ENCODE data around the gene NRXN3. TPM values are rescaled to one million over a fixed set of nuclear protein-coding genes. Genes with fewer than 3 reads are reported as not detected.

The NRXN3 gene
- total and polyA plus RNA-seq, 2 experiments from 2014 or later: 0.08 to 0.11 TPM

GRCh38 chr14:79805636-79806035 lies 1635.5 kb downstream of the NRXN3 start:
- Histone ChIP-seq H3K9ac (no peak overlapping the region), H3K4me2 (ENCODE audit: unreplicated experiment) (no peak overlapping the region), H3K27ac (no peak overlapping the region), H3K27me3 (replicated peaks; ENCODE audit: insufficient read depth) (no peaks in the 10 kb centered on the region), H3K9me3 (ENCODE audit: low read depth) (no peaks in the 10 kb centered on the region), H3F3A (ENCODE audit: insufficient read depth) (no peaks in the 10 kb centered on the region), H3K4me3 (no peak overlapping the region), H2AFZ (no peak overlapping the region), H4K20me1 (ENCODE audit: insufficient read depth) (no peaks in the 10 kb centered on the region), H3K9me2 (ENCODE audit: insufficient read depth) (no peaks in the 10 kb centered on the region), H3K79me2 (ENCODE audit: insufficient read depth) (no peaks in the 10 kb centered on the region), H3K36me3 (ENCODE audit: low read depth) (no peaks in the 10 kb centered on the region), H3K4me1 (ENCODE audit: insufficient read depth) (no peaks in the 10 kb centered on the region)
- no peak for TF ChIP-seq EZH2 (IDR thresholded peaks at IDR 0.05; ENCODE audit: insufficient read depth, poor library complexity, severe bottlenecking)
- TF ChIP-seq EZH2phosphoT487 (IDR thresholded peaks at IDR 0.05; ENCODE audit: insufficient read depth, low read depth): no peak
- no peak for DNase-seq
- 40 to 41% methylated on average over 1 of the region's 1 CpG for WGBS, 2 experiments (ENCODE audit: low coverage in 1 of 2, low lambda C conversion rate in 2 of 2, missing lambda C conversion rate in 2 of 2)
- in situ Hi-C loops (cut with MboI): no loop called here

- Histone ChIP-seq H3K27me3 (replicated peaks; ENCODE audit: insufficient read depth) (no peaks in the 10 kb centered on the region), H3F3A (ENCODE audit: insufficient read depth) (no peaks in the 10 kb centered on the region), H3K4me2 (ENCODE audit: unreplicated experiment) (no peak overlapping the region), H3K79me2 (ENCODE audit: insufficient read depth) (no peaks in the 10 kb centered on the region), H3K4me3 (no peak overlapping the region), H4K20me1 (ENCODE audit: insufficient read depth) (no peaks in the 10 kb centered on the region), H3K4me1 (ENCODE audit: insufficient read depth) (no peaks in the 10 kb centered on the region), H2AFZ (no peak overlapping the region), H3K9me3 (ENCODE audit: low read depth) (no peaks in the 10 kb centered on the region), H3K9ac (no peak overlapping the region), H3K9me2 (ENCODE audit: insufficient read depth) (no peaks in the 10 kb centered on the region), H3K27ac (no peak overlapping the region), H3K36me3 (ENCODE audit: low read depth) (no peaks in the 10 kb centered on the region)
- TF ChIP-seq EZH2 (IDR thresholded peaks at IDR 0.05; ENCODE audit: insufficient read depth, poor library complexity, severe bottlenecking) (no peak), EZH2phosphoT487 (IDR thresholded peaks at IDR 0.05; ENCODE audit: insufficient read depth, low read depth) (no peak)
- DNase-seq: peak; percentile 1
- in situ Hi-C loops (cut with MboI): no loop called here
- 42 to 49% methylated on average over 3 of the region's 3 CpGs for WGBS, 2 experiments (ENCODE audit: low coverage in 1 of 2, low lambda C conversion rate in 2 of 2, missing lambda C conversion rate in 2 of 2)
Observed at GRCh38 chr14:79809849-79810612, 1639.9 kb downstream of the NRXN3 start.

GRCh38 chr14:79820866-79821535 lies 1650.8 kb downstream of the NRXN3 start:
- Histone ChIP-seq H3K4me3 (no peak overlapping the region), H3K27me3 (replicated peaks; ENCODE audit: insufficient read depth) (no peaks in the 10 kb centered on the region), H3K4me1 (ENCODE audit: insufficient read depth) (no peaks in the 10 kb centered on the region), H3K4me2 (ENCODE audit: unreplicated experiment) (no peak overlapping the region), H3K36me3 (ENCODE audit: low read depth) (no peaks in the 10 kb centered on the region), H3K9me3 (ENCODE audit: low read depth) (no peaks in the 10 kb centered on the region), H3F3A (ENCODE audit: insufficient read depth) (no peaks in the 10 kb centered on the region), H3K9me2 (ENCODE audit: insufficient read depth) (no peaks in the 10 kb centered on the region), H3K9ac (no peak overlapping the region), H3K27ac (no peak overlapping the region), H4K20me1 (ENCODE audit: insufficient read depth) (no peaks in the 10 kb centered on the region), H2AFZ (no peak overlapping the region), H3K79me2 (ENCODE audit: insufficient read depth) (no peaks in the 10 kb centered on the region)
- no peak for DNase-seq
- WGBS, 2 experiments (ENCODE audit: low coverage in 1 of 2, low lambda C conversion rate in 2 of 2, missing lambda C conversion rate in 2 of 2): 0% methylated on average over 1 of the region's 1 CpG
- TF ChIP-seq EZH2phosphoT487 (IDR thresholded peaks at IDR 0.05; ENCODE audit: insufficient read depth, low read depth) (no peak), EZH2 (IDR thresholded peaks at IDR 0.05; ENCODE audit: insufficient read depth, poor library complexity, severe bottlenecking) (no peak)
- in situ Hi-C loops (cut with MboI): no loop called here

- H2AFZ ChIP-seq: no peak overlapping the region
- no peaks in the 10 kb centered on the region for H3K79me2 ChIP-seq (ENCODE audit: insufficient read depth)
- H3K4me2 ChIP-seq (ENCODE audit: unreplicated experiment): no peak overlapping the region
- no peak overlapping the region for H3K27ac ChIP-seq
- no peaks in the 10 kb centered on the region for H4K20me1 ChIP-seq (ENCODE audit: insufficient read depth)
- no peaks in the 10 kb centered on the region for H3K4me1 ChIP-seq (ENCODE audit: insufficient read depth)
- no peak overlapping the region for H3K9ac ChIP-seq
- H3K9me3 ChIP-seq (ENCODE audit: low read depth): no peaks in the 10 kb centered on the region
- WGBS, 2 experiments (ENCODE audit: low coverage in 1 of 2, low lambda C conversion rate in 2 of 2, missing lambda C conversion rate in 2 of 2): 15 to 17% methylated on average over 2 of the region's 2 CpGs
- H3K27me3 ChIP-seq (replicated peaks; ENCODE audit: insufficient read depth): no peaks in the 10 kb centered on the region
- H3K9me2 ChIP-seq (ENCODE audit: insufficient read depth): no peaks in the 10 kb centered on the region
- in situ Hi-C loops (cut with MboI): no loop called here
- no peaks in the 10 kb centered on the region for H3K36me3 ChIP-seq (ENCODE audit: low read depth)
- TF ChIP-seq EZH2phosphoT487 (IDR thresholded peaks at IDR 0.05; ENCODE audit: insufficient read depth, low read depth) (no peak), EZH2 (IDR thresholded peaks at IDR 0.05; ENCODE audit: insufficient read depth, poor library complexity, severe bottlenecking) (no peak)
- no peak for DNase-seq
- no peak overlapping the region for H3K4me3 ChIP-seq
- no peaks in the 10 kb centered on the region for H3F3A ChIP-seq (ENCODE audit: insufficient read depth)
Observed at GRCh38 chr14:79822034-79822433, 1651.9 kb downstream of the NRXN3 start.
